ENCODE data around the gene TBX1.

TBX1 gene

DNA sequence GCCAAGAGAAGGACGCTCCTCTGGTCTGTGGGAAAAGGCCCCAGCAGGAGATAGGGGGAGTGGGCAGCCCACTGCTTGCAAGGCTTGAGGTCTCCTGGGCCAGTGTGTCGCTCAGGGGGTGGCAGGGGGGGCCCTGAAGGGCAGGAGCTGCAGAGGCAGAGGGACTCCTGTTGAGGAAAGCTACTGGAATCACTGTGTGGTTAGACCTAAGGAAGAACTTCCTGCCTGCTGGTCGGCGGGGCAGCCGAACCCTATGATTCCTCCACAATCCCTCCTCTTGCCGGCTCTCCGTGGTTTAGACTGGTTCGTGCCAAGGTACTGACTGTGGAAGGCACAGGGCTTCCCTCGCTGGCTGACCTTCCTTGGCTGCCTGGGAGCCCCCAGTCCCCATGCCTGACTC lies 31.1 kb upstream of the TBX1 start:
- no peak overlapping the region for H2AFZ ChIP-seq (ENCODE audit: low read depth, low read length, severe bottlenecking)
- H3K27me3 ChIP-seq (ENCODE audit: low read length): no peaks in the 10 kb centered on the region
- H3K4me3 ChIP-seq (ENCODE audit: insufficient read depth, low read length, poor library complexity, severe bottlenecking): no peak overlapping the region
- no peak overlapping the region for H3K4me2 ChIP-seq (ENCODE audit: low read depth, low read length, poor library complexity, severe bottlenecking)
- TF ChIP-seq EZH2phosphoT487 (conservative IDR thresholded peaks at IDR 0.05; ENCODE audit: low read length): no peak
- TF ChIP-seq, protein P1, sequence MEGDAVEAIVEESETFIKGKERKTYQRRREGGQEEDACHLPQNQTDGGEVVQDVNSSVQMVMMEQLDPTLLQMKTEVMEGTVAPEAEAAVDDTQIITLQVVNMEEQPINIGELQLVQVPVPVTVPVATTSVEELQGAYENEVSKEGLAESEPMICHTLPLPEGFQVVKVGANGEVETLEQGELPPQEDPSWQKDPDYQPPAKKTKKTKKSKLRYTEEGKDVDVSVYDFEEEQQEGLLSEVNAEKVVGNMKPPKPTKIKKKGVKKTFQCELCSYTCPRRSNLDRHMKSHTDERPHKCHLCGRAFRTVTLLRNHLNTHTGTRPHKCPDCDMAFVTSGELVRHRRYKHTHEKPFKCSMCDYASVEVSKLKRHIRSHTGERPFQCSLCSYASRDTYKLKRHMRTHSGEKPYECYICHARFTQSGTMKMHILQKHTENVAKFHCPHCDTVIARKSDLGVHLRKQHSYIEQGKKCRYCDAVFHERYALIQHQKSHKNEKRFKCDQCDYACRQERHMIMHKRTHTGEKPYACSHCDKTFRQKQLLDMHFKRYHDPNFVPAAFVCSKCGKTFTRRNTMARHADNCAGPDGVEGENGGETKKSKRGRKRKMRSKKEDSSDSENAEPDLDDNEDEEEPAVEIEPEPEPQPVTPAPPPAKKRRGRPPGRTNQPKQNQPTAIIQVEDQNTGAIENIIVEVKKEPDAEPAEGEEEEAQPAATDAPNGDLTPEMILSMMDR (IDR thresholded peaks at IDR 0.05; ENCODE audit: insufficient read depth, low read length, poor library complexity, severe bottlenecking): no peak
- no peaks in the 10 kb centered on the region for H3F3A ChIP-seq (ENCODE audit: insufficient read depth)
- H3K36me3 ChIP-seq (ENCODE audit: low read length): no peaks in the 10 kb centered on the region
- H3K9me2 ChIP-seq (replicated peaks; ENCODE audit: insufficient read depth, low read length): no peaks in the 10 kb centered on the region
- no peaks in the 10 kb centered on the region for H4K20me1 ChIP-seq (ENCODE audit: low read depth, low read length)
- no peaks in the 10 kb centered on the region for H3K79me2 ChIP-seq (ENCODE audit: insufficient read depth, low read length)
- no peak overlapping the region for H3K27ac ChIP-seq (ENCODE audit: low read depth, low read length)
- no peak overlapping the region for H3K9ac ChIP-seq (ENCODE audit: low read length)
- H3K9me3 ChIP-seq (ENCODE audit: insufficient read depth, low read length): no peaks in the 10 kb centered on the region

DNA sequence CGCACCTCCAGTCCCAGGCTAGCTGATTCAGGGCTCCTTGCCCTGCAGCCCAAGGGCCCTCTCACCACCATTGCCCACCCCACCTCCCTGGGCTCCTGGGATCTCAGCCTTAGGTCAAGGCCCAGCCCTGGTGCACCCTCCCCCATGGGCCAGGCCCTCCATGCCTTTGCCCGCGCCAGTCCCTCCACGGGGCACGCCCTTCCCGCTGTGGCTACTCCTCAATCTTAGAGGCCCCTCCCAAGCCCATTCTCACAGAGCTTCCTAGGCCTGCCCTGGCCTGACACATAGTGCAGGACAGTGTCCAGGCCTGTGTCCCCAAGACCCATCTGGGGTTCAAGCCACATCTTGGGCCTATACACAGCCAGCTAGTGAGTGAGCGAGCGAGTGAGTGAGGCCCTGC lies 30.4 kb upstream of the TBX1 start:
- Histone ChIP-seq H3K9ac (ENCODE audit: low read length) (no peak overlapping the region), H3K79me2 (ENCODE audit: insufficient read depth, low read length) (no peaks in the 10 kb centered on the region), H3K27me3 (ENCODE audit: low read length) (no peaks in the 10 kb centered on the region), H3F3A (ENCODE audit: insufficient read depth) (no peaks in the 10 kb centered on the region), H3K9me3 (ENCODE audit: insufficient read depth, low read length) (no peaks in the 10 kb centered on the region), H3K4me2 (ENCODE audit: low read depth, low read length, poor library complexity, severe bottlenecking) (no peak overlapping the region), H3K36me3 (ENCODE audit: low read length) (no peaks in the 10 kb centered on the region), H2AFZ (ENCODE audit: low read depth, low read length, severe bottlenecking) (no peak overlapping the region), H3K4me3 (ENCODE audit: insufficient read depth, low read length, poor library complexity, severe bottlenecking) (no peak overlapping the region), H3K27ac (ENCODE audit: low read depth, low read length) (no peak overlapping the region), H4K20me1 (ENCODE audit: low read depth, low read length) (no peaks in the 10 kb centered on the region), H3K9me2 (replicated peaks; ENCODE audit: insufficient read depth, low read length) (no peaks in the 10 kb centered on the region)
- no peak for TF ChIP-seq EZH2phosphoT487 (conservative IDR thresholded peaks at IDR 0.05; ENCODE audit: low read length)
- TF ChIP-seq, protein P1 (IDR thresholded peaks at IDR 0.05; ENCODE audit: insufficient read depth, low read length, poor library complexity, severe bottlenecking): no peak

DNA sequence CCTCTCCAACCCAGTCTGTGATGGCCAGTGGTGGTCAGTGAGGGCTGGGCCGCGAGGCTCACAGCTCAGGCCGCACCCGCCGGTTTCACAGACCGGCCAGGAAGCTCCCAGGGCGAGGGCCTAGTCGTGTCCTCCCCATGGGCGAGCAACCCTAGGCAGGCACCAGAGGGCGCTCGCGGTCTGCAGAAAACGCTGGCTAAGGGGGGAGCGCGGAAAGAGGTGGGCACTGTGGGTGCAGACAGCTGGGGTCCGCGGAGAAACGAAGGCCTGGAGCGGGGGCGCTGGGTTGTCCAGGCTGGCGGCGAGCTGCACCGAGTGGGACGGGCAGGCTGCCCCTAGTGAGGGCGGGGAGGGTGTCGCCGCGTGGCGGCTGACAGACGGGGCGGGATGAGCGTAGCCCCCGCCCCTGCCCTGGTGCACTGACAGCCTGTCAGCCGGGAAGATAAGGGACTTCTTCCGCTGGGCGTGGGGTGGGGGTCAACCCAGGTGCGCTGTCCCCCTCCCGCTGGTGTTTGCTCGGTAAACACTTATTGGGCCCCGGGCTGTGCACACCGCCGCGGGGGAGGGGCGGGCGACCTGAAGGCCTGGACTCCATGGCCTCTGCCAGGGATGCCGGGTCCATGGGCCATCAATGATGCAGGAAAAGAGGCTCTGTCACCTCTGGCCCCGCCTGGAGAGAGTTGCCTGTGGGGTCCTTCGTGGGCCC lies 29.8 kb upstream of the TBX1 start:
- Histone ChIP-seq H3K9me2 (replicated peaks; ENCODE audit: insufficient read depth, low read length) (no peaks in the 10 kb centered on the region), H3K36me3 (ENCODE audit: low read length) (no peaks in the 10 kb centered on the region), H3K79me2 (ENCODE audit: insufficient read depth, low read length) (no peaks in the 10 kb centered on the region), H2AFZ (ENCODE audit: low read depth, low read length, severe bottlenecking) (no peak overlapping the region), H3K4me2 (ENCODE audit: low read depth, low read length, poor library complexity, severe bottlenecking) (peak overlapping the region; percentile 34), H3F3A (ENCODE audit: insufficient read depth) (no peaks in the 10 kb centered on the region), H3K9me3 (ENCODE audit: insufficient read depth, low read length) (no peaks in the 10 kb centered on the region), H4K20me1 (ENCODE audit: low read depth, low read length) (no peaks in the 10 kb centered on the region), H3K27ac (ENCODE audit: low read depth, low read length) (no peak overlapping the region), H3K4me3 (ENCODE audit: insufficient read depth, low read length, poor library complexity, severe bottlenecking) (no peak overlapping the region), H3K9ac (ENCODE audit: low read length) (no peak overlapping the region), H3K27me3 (ENCODE audit: low read length) (no peaks in the 10 kb centered on the region)
- TF ChIP-seq, protein P1 (IDR thresholded peaks at IDR 0.05; ENCODE audit: insufficient read depth, low read length, poor library complexity, severe bottlenecking): peak; percentile 62
- TF ChIP-seq EZH2phosphoT487 (conservative IDR thresholded peaks at IDR 0.05; ENCODE audit: low read length): no peak
